ENCODE measurements around the gene ZNF33B. TPM values are rescaled to one million over a fixed set of nuclear protein-coding genes. Genes with fewer than 3 reads are reported as not detected.

ZNF33B gene
- total RNA-seq, 4 donors from 2014 or later, result 5.3 to 38.6 (median 21.3) TPM

GRCh38 chr10:42652858-42653257 lies 14.5 kb upstream of the ZNF33B start:
- H3K4me3 ChIP-seq, result no peak overlapping the region
- no peaks in the 10 kb centered on the region for H3K27me3 ChIP-seq
- TF ChIP-seq CTCF (IDR thresholded peaks at IDR 0.05), result no peak
- no peak for TF ChIP-seq POLR2A (IDR thresholded peaks at IDR 0.05)
- H3K27ac ChIP-seq, result no peak overlapping the region
- H3K36me3 ChIP-seq, result no peaks in the 10 kb centered on the region
- H3K4me1 ChIP-seq, result no peaks in the 10 kb centered on the region
- intact Hi-C loops (cut with DNase I; ENCODE audit: low total_unique reads), result no loop called here
- H3K9me3 ChIP-seq, result no peaks in the 10 kb centered on the region
- DNase-seq, result no peak

DNA sequence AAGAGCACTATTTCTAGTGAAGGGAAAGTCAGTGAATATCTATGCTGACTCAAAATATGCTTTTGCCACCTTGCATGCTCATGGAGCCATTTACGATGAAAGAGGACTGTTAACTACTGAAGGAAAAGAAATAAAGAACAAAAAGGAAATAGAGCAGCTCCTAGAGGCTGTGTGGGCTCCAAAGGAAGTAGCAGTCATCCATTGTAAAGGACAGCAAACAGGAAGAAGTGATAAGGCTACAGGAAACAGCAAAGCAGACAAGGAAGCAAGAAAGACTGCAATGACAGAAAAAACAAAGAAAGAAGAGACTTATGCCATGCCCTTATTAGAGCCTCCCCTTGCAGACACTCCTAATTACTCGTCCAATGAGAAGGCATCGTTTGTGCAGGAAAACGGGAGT lies 12.0 kb upstream of the ZNF33B start:
- Histone ChIP-seq H3K27me3 (no peaks in the 10 kb centered on the region), H3K4me3 (no peak overlapping the region), H3K4me1 (no peaks in the 10 kb centered on the region), H3K9me3 (no peaks in the 10 kb centered on the region), H3K27ac (no peak overlapping the region), H3K36me3 (no peaks in the 10 kb centered on the region)
- no peak for DNase-seq
- TF ChIP-seq CTCF (IDR thresholded peaks at IDR 0.05) (no peak), POLR2A (IDR thresholded peaks at IDR 0.05) (no peak)
- intact Hi-C loops (cut with DNase I; ENCODE audit: low total_unique reads), result no loop called here

DNA sequence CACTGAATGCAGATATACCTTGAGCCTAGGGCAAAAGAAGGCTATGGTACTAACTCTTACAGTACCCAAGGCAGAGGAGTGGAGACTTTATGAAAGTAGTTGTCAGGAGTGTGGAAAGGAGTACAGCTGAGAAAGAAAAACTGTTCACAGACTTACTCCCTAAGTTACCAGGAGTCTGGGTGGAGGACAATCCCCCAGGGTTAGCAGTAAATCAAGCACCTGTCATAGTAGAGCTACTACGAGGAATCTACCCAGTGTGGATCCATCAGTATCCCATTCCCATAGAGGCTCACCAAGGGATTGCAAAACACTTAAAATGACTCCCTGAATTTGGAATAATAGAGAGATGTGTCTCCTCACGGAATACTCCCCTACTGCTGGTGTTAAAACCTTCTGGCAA lies 10.1 kb upstream of the ZNF33B start:
- intact Hi-C loops (cut with DNase I; ENCODE audit: low total_unique reads), result no loop called here
- no peak overlapping the region for H3K4me3 ChIP-seq
- no peak overlapping the region for H3K27ac ChIP-seq
- H3K27me3 ChIP-seq, result no peaks in the 10 kb centered on the region
- no peak for TF ChIP-seq CTCF (IDR thresholded peaks at IDR 0.05)
- no peak for TF ChIP-seq POLR2A (IDR thresholded peaks at IDR 0.05)
- no peak for DNase-seq
- no peaks in the 10 kb centered on the region for H3K4me1 ChIP-seq
- H3K36me3 ChIP-seq, result no peaks in the 10 kb centered on the region
- H3K9me3 ChIP-seq, result no peaks in the 10 kb centered on the region

DNA sequence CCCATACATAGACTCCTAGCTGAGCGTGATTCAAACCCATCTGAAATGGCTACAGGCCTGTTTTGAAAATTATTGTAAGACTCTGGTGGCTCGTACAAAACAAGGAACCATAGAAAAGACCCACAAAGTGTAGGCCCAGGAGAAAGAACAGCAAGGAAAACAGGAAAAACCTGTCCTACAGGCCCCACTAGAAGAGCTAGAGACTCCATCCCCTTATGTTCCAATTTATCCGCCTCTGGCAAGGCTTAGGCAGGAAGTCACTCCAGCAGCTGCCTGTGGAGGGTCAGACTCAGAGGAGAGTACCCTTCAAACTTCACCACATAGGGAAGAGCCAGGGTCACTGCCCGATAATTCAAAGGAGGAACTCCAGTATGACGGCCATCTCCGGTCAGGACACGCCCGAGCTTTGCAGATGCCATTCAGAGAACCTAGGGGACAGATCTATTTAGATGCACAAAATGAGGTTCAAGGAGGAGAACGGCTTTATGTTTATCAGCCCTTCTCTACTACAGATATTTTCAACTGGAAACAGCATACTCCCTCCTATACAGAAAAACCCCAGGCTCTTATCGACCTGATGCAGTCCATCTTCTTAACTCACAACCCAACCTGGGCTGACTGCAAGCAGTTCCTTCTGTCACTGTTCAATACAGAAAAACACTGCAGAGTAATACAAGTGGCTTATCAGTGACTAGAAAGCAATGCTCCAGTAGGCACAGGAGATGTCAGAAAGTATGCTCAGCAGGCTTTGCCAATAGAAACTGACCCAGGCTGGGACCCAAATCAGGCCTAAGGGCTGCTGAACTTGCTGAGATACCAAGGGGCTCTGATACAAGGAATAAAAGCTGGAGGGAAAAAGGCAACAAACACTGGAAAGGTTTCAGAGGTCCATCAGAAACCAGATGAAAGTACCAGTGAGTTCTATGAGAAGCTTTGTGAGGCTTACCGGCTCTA lies 8.6 kb upstream of the ZNF33B start:
- Histone ChIP-seq H3K4me1 (no peaks in the 10 kb centered on the region), H3K27me3 (no peaks in the 10 kb centered on the region), H3K4me3 (no peak overlapping the region), H3K9me3 (no peaks in the 10 kb centered on the region), H3K36me3 (no peaks in the 10 kb centered on the region), H3K27ac (no peak overlapping the region)
- DNase-seq, result no peak
- intact Hi-C loops (cut with DNase I; ENCODE audit: low total_unique reads), result no loop called here
- no peak for TF ChIP-seq CTCF (IDR thresholded peaks at IDR 0.05)
- TF ChIP-seq POLR2A (IDR thresholded peaks at IDR 0.05), result no peak

GRCh38 chr10:42646214-42646613 lies 7.8 kb upstream of the ZNF33B start:
- H3K4me3 ChIP-seq, result no peak overlapping the region
- intact Hi-C loops (cut with DNase I; ENCODE audit: low total_unique reads), result no loop called here
- H3K9me3 ChIP-seq, result no peaks in the 10 kb centered on the region
- no peaks in the 10 kb centered on the region for H3K36me3 ChIP-seq
- H3K27ac ChIP-seq, result no peak overlapping the region
- no peaks in the 10 kb centered on the region for H3K27me3 ChIP-seq
- DNase-seq, result no peak
- TF ChIP-seq POLR2A (IDR thresholded peaks at IDR 0.05) (no peak), CTCF (IDR thresholded peaks at IDR 0.05) (no peak)
- no peaks in the 10 kb centered on the region for H3K4me1 ChIP-seq

All from uterus (tissue), 4 donors.